ENCODE measurements around the gene GABRD. TPM values are rescaled to one million over a fixed set of nuclear protein-coding genes. Genes with fewer than 3 reads are reported as not detected.

GABRD gene
- total RNA-seq, 1 donor = not detected

DNA sequence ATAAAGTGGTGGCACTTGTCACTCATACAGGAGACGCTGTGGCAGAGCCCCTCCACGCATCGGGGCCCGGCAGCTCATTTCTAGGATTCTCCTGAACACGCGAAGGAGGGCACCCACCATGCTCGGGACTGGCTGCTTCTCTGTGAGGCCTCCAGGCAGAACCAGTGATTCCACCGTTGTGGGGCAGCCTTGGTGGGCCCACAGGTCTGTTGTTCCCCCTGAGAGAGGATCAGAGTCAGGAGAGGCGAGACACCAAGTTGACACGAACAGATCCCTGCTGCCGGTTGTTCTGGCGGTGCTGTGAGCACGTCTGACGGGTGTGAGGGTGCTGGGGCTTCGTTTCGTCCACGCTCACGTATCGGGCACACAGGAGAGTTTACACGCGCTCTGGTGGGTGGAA lies 57.7 kb downstream of the GABRD start:
- Histone ChIP-seq H3K4me3 (ENCODE audit: low read length) (no peak overlapping the region), H3K4me1 (ENCODE audit: insufficient read depth, low read length) (no peaks in the 10 kb centered on the region), H3K27me3 (ENCODE audit: insufficient read depth, low read length) (no peaks in the 10 kb centered on the region), H3K9me3 (ENCODE audit: low read depth, low read length) (no peaks in the 10 kb centered on the region)

DNA sequence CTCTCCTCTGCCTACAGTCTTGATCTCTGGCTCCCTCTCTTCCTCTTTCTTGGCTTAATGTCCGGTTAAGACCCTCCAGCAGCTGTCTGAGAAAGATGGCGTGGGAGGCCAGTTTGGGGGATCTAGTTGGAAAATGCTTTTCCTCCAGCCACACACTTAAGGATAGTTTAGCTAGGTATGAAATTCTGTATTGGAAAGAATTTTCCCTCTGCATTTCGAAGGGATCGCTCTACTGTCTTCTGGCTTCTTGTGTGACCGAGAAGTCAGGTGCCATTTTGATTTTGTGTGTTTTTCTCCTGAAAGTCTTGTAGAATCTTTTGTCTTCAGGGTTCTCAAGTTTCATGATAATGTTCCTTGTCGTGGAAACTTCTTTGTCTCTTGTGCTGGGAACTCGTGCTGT lies 59.0 kb downstream of the GABRD start:
- no peaks in the 10 kb centered on the region for H3K4me1 ChIP-seq (ENCODE audit: insufficient read depth, low read length)
- H3K9me3 ChIP-seq (ENCODE audit: low read depth, low read length) = no peaks in the 10 kb centered on the region
- H3K27me3 ChIP-seq (ENCODE audit: insufficient read depth, low read length) = no peaks in the 10 kb centered on the region
- H3K4me3 ChIP-seq (ENCODE audit: low read length) = no peak overlapping the region

DNA sequence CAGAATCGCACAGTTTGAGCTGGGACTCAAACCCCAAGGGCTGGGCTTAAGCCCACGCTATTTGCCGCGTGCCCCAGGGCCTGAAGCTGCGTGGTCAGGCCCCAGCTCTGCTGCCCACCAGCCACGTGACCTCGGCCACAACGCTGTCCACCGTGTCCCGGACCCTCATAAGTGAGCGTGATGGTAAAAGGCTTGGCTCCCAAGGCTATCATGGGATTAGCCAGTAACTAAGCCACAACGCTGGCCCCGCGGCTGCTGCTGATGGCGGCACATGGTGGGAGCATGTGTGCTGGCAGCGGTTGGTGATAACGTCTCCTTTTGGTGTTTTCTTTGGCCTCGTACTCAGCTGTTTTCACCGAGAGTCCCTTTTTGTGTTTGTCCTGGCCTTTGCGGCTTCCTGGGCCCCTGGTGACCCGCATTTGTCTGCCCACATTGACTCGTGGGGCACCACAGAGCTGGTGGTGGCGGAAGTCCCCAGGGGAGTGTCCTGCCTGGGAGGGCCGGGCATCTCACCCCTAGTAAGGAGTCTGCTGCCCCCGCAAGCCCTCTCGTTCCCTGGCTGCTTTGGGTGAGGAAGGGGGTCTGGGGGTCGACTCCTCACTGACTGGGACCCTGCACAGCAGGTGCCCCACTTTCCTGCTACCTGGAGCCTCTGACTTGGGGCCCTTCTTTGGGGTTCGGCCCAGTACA lies 60.4 kb downstream of the GABRD start:
- no peaks in the 10 kb centered on the region for H3K9me3 ChIP-seq (ENCODE audit: low read depth, low read length)
- H3K4me3 ChIP-seq (ENCODE audit: low read length) = no peak overlapping the region
- H3K4me1 ChIP-seq (ENCODE audit: insufficient read depth, low read length) = no peaks in the 10 kb centered on the region
- no peaks in the 10 kb centered on the region for H3K27me3 ChIP-seq (ENCODE audit: insufficient read depth, low read length)

DNA sequence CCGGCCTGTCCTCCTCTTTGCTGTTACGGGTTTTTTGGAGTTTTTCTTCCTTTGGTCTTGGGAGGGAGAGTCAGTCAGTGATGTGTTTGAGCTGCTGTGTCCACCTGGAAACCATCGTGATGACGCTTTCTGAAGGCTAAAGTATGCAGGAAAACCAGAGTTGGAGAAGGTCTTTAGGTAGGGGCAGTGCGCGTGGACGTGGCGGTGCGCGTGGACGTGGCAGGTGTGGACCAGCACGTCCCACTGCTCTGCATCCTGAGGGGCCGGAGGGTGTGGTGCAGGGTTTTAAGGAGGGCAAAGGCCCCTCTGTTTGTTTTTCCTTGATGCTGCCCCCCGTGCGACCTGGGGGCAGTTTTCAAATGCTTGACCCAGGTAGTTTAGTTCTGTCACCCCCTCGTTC lies 61.0 kb downstream of the GABRD start:
- Histone ChIP-seq H3K9me3 (ENCODE audit: low read depth, low read length) (no peaks in the 10 kb centered on the region), H3K27me3 (ENCODE audit: insufficient read depth, low read length) (no peaks in the 10 kb centered on the region), H3K4me3 (ENCODE audit: low read length) (no peak overlapping the region), H3K4me1 (ENCODE audit: insufficient read depth, low read length) (no peaks in the 10 kb centered on the region)

Other genes starting within 250 kb of the GABRD start
- gene NADK, start 240.9 kb upstream of the GABRD start, total RNA-seq = 28.1 TPM
- 101 TPM for gene GNB1, start 128.3 kb upstream of the GABRD start, total RNA-seq
- gene CALML6, start 104.1 kb upstream of the GABRD start, total RNA-seq = not detected
- 0.31 TPM for gene TMEM52, start 100.1 kb upstream of the GABRD start, total RNA-seq
- gene CFAP74, start 15.6 kb upstream of the GABRD start, total RNA-seq = under 0.01 TPM
- 4.6 TPM for gene PRKCZ, start 31.1 kb downstream of the GABRD start, total RNA-seq
- gene FAAP20, start 175.4 kb downstream of the GABRD start, total RNA-seq = 11.0 TPM
- 47.5 TPM for gene SKI, start 209.0 kb downstream of the GABRD start, total RNA-seq

All from mononuclear cell (primary cell).